GM13976 (cell line): ENCODE measurements around the gene NELFA.

Experiments used
- DNase-seq: peaks from one replicate; pipeline ENCODE4 v3.0.0; 2012; ENCODE audit warnings: low spot score
- in situ Hi-C: fragments of 300-500 bp; cut with MboI; formaldehyde crosslinking; loops from one replicate; pipeline ENCODE4 v1.12.0; 2022; ENCODE audit warnings: low sequenced_read_pairs, mixed read lengths, inconsistent platforms; ENCODE audit not compliant: unreplicated experiment
- TF ChIP-seq, protein P1 (sequence below): IDR thresholded peaks from 2 replicates; pipeline ENCODE4 v1.5.1; 2012; ENCODE audit warnings: borderline replicate concordance, mild to moderate bottlenecking; ENCODE audit not compliant: insufficient read depth; ENCODE audit errors: extremely low read depth, missing control alignments, control extremely low read depth

Gene NELFA

DNA sequence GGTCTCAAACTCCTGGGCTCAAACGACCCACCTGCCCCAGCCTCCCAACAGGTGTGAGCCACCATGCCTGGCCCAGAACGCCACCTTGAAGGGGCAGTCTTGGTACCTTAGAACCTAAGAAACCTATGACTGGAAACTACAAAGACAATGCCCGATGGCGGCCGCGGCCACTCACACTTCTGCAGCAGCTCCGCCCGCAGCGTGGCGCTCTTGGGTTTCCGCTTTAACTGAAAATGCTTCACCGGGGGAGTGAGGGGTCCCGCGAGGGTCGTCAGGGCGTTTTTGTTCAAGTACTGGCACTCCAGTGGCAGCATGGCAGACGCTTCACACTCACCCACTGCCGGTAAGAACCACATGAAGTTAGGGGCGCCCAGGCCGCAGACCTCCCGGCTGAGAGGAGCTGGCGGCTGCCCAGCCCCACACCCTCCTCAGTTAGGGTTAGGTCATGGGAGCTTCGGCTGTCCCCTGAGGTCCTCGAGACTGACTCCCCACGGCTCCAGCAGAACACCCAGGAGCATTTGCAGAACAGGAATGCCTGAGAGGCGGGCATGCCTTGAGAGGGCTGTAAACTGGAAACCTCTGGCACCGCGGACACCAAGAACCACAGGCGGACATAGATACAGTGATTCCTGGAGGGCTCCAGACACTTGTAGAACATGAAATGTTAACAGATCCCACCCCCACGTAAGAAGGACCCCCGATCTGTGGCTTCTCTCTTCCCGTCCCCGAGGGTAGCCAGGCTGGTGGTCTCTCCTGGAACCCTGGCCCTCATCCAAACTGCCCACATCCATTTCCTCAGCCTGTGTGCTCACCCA is 19.0 kb downstream of the NELFA start:
- in situ Hi-C loops, result no loop called here
- TF ChIP-seq, protein P1, sequence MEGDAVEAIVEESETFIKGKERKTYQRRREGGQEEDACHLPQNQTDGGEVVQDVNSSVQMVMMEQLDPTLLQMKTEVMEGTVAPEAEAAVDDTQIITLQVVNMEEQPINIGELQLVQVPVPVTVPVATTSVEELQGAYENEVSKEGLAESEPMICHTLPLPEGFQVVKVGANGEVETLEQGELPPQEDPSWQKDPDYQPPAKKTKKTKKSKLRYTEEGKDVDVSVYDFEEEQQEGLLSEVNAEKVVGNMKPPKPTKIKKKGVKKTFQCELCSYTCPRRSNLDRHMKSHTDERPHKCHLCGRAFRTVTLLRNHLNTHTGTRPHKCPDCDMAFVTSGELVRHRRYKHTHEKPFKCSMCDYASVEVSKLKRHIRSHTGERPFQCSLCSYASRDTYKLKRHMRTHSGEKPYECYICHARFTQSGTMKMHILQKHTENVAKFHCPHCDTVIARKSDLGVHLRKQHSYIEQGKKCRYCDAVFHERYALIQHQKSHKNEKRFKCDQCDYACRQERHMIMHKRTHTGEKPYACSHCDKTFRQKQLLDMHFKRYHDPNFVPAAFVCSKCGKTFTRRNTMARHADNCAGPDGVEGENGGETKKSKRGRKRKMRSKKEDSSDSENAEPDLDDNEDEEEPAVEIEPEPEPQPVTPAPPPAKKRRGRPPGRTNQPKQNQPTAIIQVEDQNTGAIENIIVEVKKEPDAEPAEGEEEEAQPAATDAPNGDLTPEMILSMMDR, result no peak
- DNase-seq, result no peak

DNA sequence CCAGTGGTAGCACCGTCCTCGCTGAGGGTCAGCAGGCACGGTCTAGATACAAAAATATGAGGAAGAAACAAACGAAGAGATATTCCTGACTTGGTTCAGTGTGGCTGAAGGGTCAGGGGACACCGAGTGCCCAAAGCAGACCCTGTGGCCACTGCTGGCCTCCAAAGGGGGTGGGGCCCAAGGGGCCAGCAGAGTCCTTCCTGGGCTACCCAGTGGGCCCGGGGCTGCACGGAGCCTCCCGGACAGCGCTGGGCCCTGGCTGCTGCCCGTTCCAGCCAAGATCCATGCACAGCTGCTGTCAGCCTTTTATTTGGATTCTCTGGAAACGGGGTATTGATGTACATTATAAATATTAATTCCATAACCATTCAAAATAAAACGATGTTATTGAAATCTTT is 20.4 kb downstream of the NELFA start:
- no peak for DNase-seq
- in situ Hi-C loops, result no loop called here
- TF ChIP-seq, protein P1, result no peak

DNA sequence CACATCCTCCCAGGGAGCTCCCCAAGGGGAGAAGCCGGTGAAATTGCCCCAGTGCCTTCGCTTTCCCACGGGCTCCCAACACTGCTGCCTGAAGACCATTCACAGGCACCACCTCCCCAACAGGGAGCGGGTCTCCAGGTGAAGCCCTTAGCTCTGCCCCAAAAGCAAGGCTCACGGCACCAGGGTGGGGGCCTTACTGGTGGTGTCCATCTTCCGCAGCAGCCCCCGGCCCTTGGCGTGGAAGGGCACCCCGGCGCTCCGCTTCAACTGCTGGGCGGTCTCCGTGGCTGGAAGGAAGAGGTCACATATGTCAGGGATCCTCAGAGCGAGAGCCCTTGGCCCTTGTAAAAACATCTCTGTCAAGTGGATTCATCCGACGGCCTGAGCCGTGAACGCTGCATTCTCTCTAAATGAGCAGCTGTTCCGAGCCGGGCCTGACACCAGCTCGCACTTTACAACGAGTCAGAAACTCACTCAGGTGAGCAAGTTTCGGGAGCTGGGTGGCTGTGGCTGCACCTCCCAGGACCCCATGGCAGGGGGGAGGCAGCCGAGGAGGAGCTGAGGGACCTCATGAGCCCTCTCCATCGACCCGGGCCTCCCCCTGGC is 20.9 kb downstream of the NELFA start:
- in situ Hi-C loops, result no loop called here
- TF ChIP-seq, protein P1, result no peak
- DNase-seq, result no peak

DNA sequence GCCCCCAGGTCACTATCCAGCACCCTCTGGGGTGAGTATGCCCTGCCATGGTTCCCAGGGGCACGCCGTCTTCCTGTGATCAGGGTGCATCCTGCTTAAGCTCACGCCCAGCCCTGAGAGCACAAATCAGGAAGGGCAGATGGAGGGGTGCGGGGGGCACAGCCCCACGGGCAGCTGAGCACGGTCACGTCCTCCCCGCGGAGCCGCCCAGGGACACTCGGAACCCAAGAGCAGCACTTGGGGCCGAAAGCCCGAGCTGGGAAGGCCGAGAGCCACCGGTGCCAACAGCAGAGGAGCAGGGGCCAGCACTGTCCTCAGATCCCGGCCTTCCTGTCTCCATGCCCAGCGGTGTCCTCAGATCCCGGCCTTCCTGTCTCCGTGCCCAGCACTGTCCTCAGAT is 21.5 kb downstream of the NELFA start:
- TF ChIP-seq, protein P1, result no peak
- no peak for DNase-seq
- in situ Hi-C loops, result no loop called here

DNA sequence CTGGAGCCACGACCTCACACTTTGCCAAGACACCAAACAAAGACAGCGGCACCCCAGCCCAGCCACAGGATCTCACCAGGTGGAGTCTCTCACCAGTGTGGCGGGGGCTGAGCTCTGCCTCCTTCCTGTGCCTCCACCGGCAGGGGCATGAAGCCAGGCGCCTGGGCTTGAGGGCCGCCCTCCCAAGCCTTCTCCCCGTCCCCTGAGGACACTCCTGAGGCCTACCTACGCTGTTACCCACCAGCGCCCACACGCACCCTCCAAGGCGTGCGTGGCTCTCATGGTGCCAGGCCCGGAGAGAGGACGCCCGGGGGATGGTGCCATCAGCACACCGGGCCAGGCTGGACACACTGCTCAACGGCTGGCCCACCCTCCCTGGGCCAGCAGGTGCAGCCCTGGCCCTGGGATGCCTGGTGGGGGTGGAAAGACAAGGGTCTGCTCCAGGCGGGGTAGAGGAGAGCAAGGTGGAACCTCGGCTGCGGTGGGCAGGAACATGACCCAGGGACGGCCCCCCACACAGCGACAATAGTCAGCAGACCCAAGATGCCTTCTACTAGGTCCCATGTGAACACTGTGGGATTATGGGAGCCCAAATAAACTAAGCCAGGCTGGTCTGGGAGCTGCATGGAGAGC is 22.1 kb downstream of the NELFA start:
- DNase-seq, result no peak
- TF ChIP-seq, protein P1, result no peak
- in situ Hi-C loops, result no loop called here

DNA sequence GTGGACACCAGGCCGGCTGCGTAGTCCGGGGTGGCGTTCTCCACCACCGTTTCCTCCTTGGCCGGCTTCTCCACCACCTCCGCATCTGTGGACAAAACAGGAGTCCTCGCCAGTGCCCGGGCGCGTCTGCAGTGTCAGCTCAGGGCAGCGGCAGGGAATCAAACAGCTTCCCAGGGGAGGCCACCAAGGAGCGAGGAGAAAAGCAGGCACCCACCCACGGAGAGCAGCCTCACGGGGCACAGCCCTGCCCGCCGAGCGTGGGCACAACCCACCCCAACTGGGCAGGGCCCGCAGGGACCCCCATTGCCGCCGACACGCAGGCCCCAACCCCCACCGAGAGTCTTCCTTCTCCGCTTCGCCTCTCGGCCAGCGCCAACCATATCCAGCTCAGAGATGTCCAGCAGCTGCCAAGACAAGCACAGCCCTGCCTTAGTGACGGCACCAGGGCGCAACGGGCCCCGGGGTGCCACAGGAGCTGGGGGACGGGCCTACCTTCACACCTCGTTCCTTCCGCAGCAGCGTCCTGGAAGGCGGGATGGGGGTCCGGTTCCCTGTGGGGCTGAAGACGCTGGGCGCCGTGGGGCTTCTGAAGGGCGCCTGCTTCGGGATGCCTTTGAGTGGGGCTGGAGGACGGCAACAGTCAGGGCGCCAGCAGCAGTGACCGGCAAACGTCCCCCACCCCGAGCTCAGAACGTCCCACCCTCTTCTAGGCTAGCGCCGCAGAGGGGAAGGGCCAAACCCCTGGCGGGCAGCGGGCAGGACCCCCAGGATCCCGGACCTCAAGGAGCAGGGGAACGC is 22.8 kb downstream of the NELFA start:
- no peak for DNase-seq
- in situ Hi-C loops, result no loop called here
- TF ChIP-seq, protein P1, result no peak
